ENCODE results near the gene LTK. TPM values are rescaled to one million over a fixed set of nuclear protein-coding genes. Genes with fewer than 3 reads are reported as not detected.

The LTK gene
- total and polyA plus RNA-seq, 2 of the 8 experiments (the other 6 are each of a cell fraction or from before 2014, with no cell fraction given) = 0.05 to 0.19 TPM

DNA sequence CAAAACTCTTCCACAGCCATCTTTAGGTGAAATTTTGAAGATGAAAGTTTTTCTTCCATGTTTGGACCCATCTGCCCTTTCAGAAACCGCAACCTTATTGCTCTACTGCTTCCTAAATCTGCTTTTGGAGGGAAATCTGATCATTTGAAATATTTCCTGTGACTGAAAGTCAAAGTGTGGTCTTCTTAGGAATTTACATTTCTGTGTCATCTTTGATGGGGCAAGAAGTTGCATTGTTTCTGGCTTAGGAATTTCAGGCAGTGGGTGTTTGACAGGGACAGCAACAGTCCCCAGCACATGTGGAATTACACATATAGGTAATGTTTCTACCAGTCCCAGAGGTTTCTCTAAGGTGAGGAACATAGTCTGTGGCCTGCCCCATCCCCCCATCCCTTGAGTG, 40.1 kb upstream of the LTK start:
- ChIA-PET CTCF (ENCODE audit: partially characterized antibody) (interaction anchor here (0.8 to 2.3 kb wide), 3 partner anchors 9 to 50 kb away, joined by 3 to 8 read pairs (median 6); no protein-coding TSS in a partner anchor), POLR2A (ENCODE audit: partially characterized antibody) (interaction anchor here (0.9 to 21.2 kb wide), 3 partner anchors 9 to 28 kb away, joined by 3 to 643 read pairs (median 9); partner anchors contain the start of gene RPAP1)
- H4K91ac ChIP-seq (replicated peaks; ENCODE audit: insufficient read length, low read length) = no peak overlapping the region
- WGBS, 2 experiments (ENCODE audit: extremely low coverage in 1 of 2, insufficient coverage in 1 of 2, insufficient read length in 1 of 2, insufficient replicate concordance in 2 of 2, low coverage in 1 of 2, low lambda C conversion rate in 2 of 2, missing lambda C conversion rate in 1 of 2) = 90% methylated on average over 1 of the region's 1 CpG; no CpG with 5 or more reads in 1 of the 2 experiments
- peaks cover 2% of the 10 kb centered on the region; the same call in 1 of the 2 replicates for H3K23me2 ChIP-seq (ENCODE audit: low read depth, low read length)
- no peak overlapping the region for H2BK15ac ChIP-seq (ENCODE audit: low read length)
- no peak overlapping the region for H3K4me3 ChIP-seq (ENCODE audit: extremely low read depth in 1 of 4, insufficient read depth in 2 of 4, low read depth in 3 of 4, low read length in 4 of 4)
- no peak overlapping the region; the same call in 1 of the 2 replicates for H2AK5ac ChIP-seq (ENCODE audit: low read depth, low read length)
- peaks cover 0 to 1% of the 10 kb centered on the region in 2 experiments for H4K20me1 ChIP-seq (replicated peaks in 1 of 2; ENCODE audit: control insufficient read depth in 1 of 2, insufficient read depth in 2 of 2, low read length in 2 of 2)
- no peak overlapping the region for H3K23ac ChIP-seq (ENCODE audit: insufficient read length)
- no peaks in the 10 kb centered on the region; the same call in 1 of the 2 replicates for H3K79me1 ChIP-seq (ENCODE audit: low read depth, low read length)
- H3K56ac ChIP-seq (replicated peaks; ENCODE audit: insufficient read length, low read depth, low read length) = no peak overlapping the region
- no peak overlapping the region for H3K27ac ChIP-seq (ENCODE audit: low read depth, low read length)
- no peaks in the 10 kb centered on the region for H3K36me3 ChIP-seq (ENCODE audit: control insufficient read depth in 2 of 4, insufficient read depth in 4 of 4, low read length in 3 of 4)
- H4K8ac ChIP-seq (ENCODE audit: extremely low read depth, insufficient read depth, low read length) = no peak overlapping the region
- no peaks in the 10 kb centered on the region for H3K9me3 ChIP-seq (ENCODE audit: insufficient read depth in 2 of 2, low read depth in 1 of 2, low read length in 1 of 2)
- no peak overlapping the region for H3K4ac ChIP-seq (replicated peaks; ENCODE audit: insufficient read length, low read depth, low read length)
- no peak overlapping the region for H3K18ac ChIP-seq (ENCODE audit: extremely low read depth, low read length)
- H3K79me2 ChIP-seq (ENCODE audit: control insufficient read depth in 1 of 2, insufficient read depth in 2 of 2, low read length in 2 of 2) = no peaks in the 10 kb centered on the region
- H4K5ac ChIP-seq (ENCODE audit: insufficient read length, low read depth, low read length) = no peak overlapping the region
- H3K27me3 ChIP-seq (replicated peaks in 1 of 4; ENCODE audit: control insufficient read depth in 3 of 4, extremely low read depth in 1 of 4, insufficient read depth in 3 of 4, low read length in 3 of 4) = no peaks in the 10 kb centered on the region; a peak in 1 of 7 replicates
- DNase-seq (ENCODE audit: low read depth in 1 of 2, low spot score in 2 of 2) (no peak), FAIRE-seq (no peak)
- H2AFZ ChIP-seq (ENCODE audit: low read length) = no peak overlapping the region
- no peak overlapping the region for H3K4me2 ChIP-seq (ENCODE audit: insufficient read depth in 1 of 2, low read depth in 2 of 2, low read length in 2 of 2)
- peaks cover 3 to 9% (median 6%) of the 10 kb centered on the region in 4 experiments; a peak in 6 of 7 replicates for H3K4me1 ChIP-seq (replicated peaks in 1 of 4; ENCODE audit: control insufficient read depth in 3 of 4, insufficient read depth in 4 of 4, low read length in 3 of 4)
- no peak overlapping the region for H3K9ac ChIP-seq (replicated peaks in 1 of 4; ENCODE audit: extremely low read depth in 1 of 4, low read depth in 3 of 4, low read length in 3 of 4)
- no peak overlapping the region for H2BK5ac ChIP-seq (ENCODE audit: low read depth, low read length)
- no peak overlapping the region for H3K14ac ChIP-seq (ENCODE audit: insufficient read length)
- H2BK20ac ChIP-seq (ENCODE audit: low read length) = no peak overlapping the region
- no peak overlapping the region for H2BK120ac ChIP-seq (replicated peaks; ENCODE audit: low read depth, low read length)
- H2BK12ac ChIP-seq (ENCODE audit: low read depth, low read length) = no peak overlapping the region; the same call in 1 of the 2 replicates
- TF ChIP-seq CHD1 (IDR thresholded peaks at IDR 0.05; ENCODE audit: low read depth, low read length) (no peak), SIX5 (IDR thresholded peaks at IDR 0.05; ENCODE audit: low read depth, low read length) (no peak), RBBP5 (IDR thresholded peaks at IDR 0.05; ENCODE audit: borderline replicate concordance, low read depth, low read length) (no peak), TAF1 (IDR thresholded peaks at IDR 0.05; ENCODE audit: low read depth, low read length) (no peak), ASH2L (IDR thresholded peaks at IDR 0.05; ENCODE audit: low read length) (no peak), TEAD4 (IDR thresholded peaks at IDR 0.05; ENCODE audit: low read depth, low read length) (no peak), SAP30 (IDR thresholded peaks at IDR 0.05; ENCODE audit: insufficient read depth, insufficient replicate concordance, low read length) (no peak), KDM1A (IDR thresholded peaks at IDR 0.05; ENCODE audit: borderline replicate concordance, low read length) (no peak), EP300 (IDR thresholded peaks at IDR 0.05; ENCODE audit: borderline replicate concordance in 1 of 2, low read depth in 2 of 2, low read length in 2 of 2) (no peak), GABPA (IDR thresholded peaks at IDR 0.05; ENCODE audit: borderline replicate concordance, insufficient read depth, low read length) (no peak), TBP (IDR thresholded peaks at IDR 0.05; ENCODE audit: low read depth, low read length) (no peak)

Data from H1 (cell line).